T47D (cell line): ENCODE results near the gene GJB4.

Source experiments
- DNase-seq, 2 experiments: peaks; one replicate each; pipeline versions ENCODE4 v3.0.0 to v3.0.0-alpha.2; 2011 to 2012; ENCODE audit warnings: low read depth in 1 of 2, low spot score in 1 of 2
- JUND ChIP-seq: IDR thresholded peaks from 2 replicates; pipeline ENCODE4 v1.6.1; 2012; ENCODE audit warnings: low read depth
- in situ Hi-C: cut with HindIII; loops from 2 replicates; pipeline ENCODE4 v1.10.0; 2016; ENCODE audit warnings: low sequenced_read_pairs, low pct_unique_long_range_greater_than_20kb

Gene GJB4

GRCh38 chr1:34786521-34787325 lies 27.2 kb downstream of the GJB4 start:
- in situ Hi-C loops = no loop called here
- DNase-seq = peak; percentile 59 to 71
- TF ChIP-seq JUND = no peak

- peak in 1 of 2 experiments; percentile 41 for DNase-seq
- TF ChIP-seq JUND = no peak
Observed at GRCh38 chr1:34787461-34788420, 28.2 kb downstream of the GJB4 start.

DNA sequence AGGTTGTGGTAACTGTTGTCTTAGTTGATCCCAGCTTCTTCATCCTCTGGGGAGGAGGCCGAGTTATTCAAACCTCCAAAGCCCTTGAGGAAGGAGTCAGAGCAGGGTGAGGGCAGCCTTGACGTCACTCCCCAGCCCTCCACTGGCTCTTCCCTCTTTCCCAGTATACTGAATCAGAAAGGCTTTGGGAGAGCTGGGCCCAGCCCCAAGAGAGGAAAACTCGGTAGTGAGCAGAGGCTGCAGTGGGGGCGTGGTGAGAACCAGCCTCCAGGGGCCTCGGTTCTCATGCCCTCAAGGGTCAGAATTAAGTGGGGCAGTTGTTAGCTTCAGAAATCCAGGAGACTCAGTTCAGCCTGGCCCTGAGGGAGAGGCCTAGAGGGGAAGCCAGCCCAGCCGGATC lies 31.4 kb downstream of the GJB4 start:
- in situ Hi-C loops = no loop called here
- no peak for DNase-seq
- no peak for TF ChIP-seq JUND

More at GRCh38 chr1:34787461-34788420, 28.2 kb downstream of the GJB4 start:
- in situ Hi-C loops = no loop called here

DNA sequence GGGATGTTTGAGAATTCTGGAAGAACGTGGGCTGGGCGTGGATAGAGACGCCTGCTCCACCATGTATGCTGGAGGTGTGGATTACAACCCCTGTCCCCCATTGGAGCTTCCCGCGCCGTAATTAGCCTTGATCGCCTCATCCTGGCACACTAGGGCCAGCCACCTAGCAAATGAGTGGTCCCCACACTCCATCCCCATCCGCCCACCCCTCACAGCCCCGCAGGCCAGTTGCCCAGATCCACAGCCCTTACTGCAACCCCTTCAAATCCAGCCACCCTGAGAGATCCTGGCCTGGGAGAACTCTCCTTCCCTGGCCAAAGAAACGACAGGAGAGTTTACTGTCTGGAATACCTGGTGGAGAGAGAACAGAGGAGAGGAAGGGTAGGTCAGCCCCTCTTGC lies 32.9 kb downstream of the GJB4 start:
- DNase-seq = no peak
- in situ Hi-C loops = no loop called here
- TF ChIP-seq JUND = no peak

- no peak for TF ChIP-seq JUND
- in situ Hi-C loops = no loop called here
- no peak for DNase-seq
Observed at GRCh38 chr1:34792868-34793727, 33.6 kb downstream of the GJB4 start, which contains the start of gene GJA4. Gene GJA4 (plus strand): TSS chr1:34792999. CDS start chr1:34794214, 1,215 bp downstream.

DNA sequence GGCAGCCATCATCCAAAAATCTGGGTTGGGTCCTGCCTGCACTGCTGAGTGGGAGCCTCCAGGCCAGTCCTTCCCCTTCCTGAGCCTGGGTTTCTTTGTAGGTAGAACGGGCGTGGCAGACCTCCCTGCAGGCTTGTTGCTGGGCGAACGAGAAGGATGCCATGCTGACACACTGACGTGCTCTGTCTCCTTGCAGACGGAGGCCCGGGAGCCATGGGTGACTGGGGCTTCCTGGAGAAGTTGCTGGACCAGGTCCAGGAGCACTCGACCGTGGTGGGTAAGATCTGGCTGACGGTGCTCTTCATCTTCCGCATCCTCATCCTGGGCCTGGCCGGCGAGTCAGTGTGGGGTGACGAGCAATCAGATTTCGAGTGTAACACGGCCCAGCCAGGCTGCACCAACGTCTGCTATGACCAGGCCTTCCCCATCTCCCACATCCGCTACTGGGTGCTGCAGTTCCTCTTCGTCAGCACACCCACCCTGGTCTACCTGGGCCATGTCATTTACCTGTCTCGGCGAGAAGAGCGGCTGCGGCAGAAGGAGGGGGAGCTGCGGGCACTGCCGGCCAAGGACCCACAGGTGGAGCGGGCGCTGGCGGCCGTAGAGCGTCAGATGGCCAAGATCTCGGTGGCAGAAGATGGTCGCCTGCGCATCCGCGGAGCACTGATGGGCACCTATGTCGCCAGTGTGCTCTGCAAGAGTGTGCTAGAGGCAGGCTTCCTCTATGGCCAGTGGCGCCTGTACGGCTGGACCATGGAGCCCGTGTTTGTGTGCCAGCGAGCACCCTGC lies 34.7 kb downstream of the GJB4 start:
- in situ Hi-C loops = no loop called here
- no peak for DNase-seq
- TF ChIP-seq JUND = no peak

DNA sequence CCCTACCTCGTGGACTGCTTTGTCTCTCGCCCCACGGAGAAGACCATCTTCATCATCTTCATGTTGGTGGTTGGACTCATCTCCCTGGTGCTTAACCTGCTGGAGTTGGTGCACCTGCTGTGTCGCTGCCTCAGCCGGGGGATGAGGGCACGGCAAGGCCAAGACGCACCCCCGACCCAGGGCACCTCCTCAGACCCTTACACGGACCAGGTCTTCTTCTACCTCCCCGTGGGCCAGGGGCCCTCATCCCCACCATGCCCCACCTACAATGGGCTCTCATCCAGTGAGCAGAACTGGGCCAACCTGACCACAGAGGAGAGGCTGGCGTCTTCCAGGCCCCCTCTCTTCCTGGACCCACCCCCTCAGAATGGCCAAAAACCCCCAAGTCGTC lies 35.2 kb downstream of the GJB4 start:
- in situ Hi-C loops = no loop called here
- TF ChIP-seq JUND = no peak
- DNase-seq = no peak

GRCh38 chr1:34795916-34796315 lies 36.4 kb downstream of the GJB4 start:
- DNase-seq = no peak
- no peak for TF ChIP-seq JUND
- in situ Hi-C loops = no loop called here

- DNase-seq = no peak
- in situ Hi-C loops = no loop called here
- TF ChIP-seq JUND = no peak
Observed at GRCh38 chr1:34796990-34797389, 37.5 kb downstream of the GJB4 start.

DNA sequence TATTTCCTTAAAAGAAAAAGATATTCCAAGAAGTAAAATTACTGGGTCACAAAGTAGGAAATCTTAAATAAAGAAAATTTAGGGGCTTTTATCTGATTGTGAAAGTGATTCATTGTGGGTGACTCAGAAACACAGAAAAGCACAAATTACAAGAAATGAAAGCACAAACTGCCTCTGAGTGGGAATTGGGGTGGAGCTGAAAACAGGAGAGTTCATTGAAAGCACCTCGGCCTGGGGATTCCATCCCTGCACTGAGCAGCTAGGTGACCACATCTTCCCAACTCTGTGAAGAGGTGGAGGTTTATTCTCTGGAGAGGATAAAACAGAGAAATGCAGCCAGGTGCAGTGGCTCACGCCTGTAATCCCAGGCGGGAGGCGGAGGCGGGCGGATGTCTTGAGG lies 40.7 kb downstream of the GJB4 start:
- in situ Hi-C loops = no loop called here
- TF ChIP-seq JUND = no peak

DNA sequence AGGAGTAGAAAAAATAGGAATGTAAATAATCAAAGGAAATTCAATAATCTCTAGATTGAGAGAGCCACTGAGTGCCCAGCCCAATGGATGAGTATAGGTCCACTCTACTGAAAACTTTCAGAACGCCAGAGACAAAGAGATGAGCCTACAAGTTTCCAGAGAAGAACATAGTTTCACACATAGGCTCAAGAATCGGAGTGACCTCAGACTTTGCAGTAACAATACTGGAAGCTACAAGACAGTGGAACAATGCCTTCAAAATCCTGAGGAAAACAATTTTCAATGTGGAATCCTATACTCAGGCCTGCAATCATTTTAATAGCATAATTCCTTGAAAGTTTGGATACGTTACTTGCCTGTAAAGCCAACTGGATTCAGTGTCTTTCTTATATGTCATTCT lies 44.2 kb downstream of the GJB4 start:
- no peak for TF ChIP-seq JUND
- no peak for DNase-seq
- in situ Hi-C loops = no loop called here

More for the DNA sequence above, 40.7 kb downstream of the GJB4 start:
- no peak for DNase-seq
